Caco-2 (cell line): ENCODE measurements around the gene SBF2. TPM values are rescaled to one million over a fixed set of nuclear protein-coding genes. Genes with fewer than 3 reads are reported as not detected.

Source experiments
- BruUV-seq: library from RNA; stranded (reverse); fragments of 400-500 nt; replicated peaks from 2 replicates; lab custom pipeline; 2021; lab: Mats Ljungman, UMichigan
- CTCF ChIA-PET: fragments of 300-600 bp; sonication (Branson Sonifier 250); formaldehyde crosslinking; loops from one replicate; lab custom pipeline; 2022; ENCODE audit warnings: antibody characterized with exemption; lab: Charles Lee
- POLR2A ChIA-PET: fragments of 300-600 bp; sonication (Branson Sonifier 250); formaldehyde crosslinking; loops from one replicate; lab custom pipeline; 2022; ENCODE audit warnings: antibody characterized with exemption; lab: Charles Lee
- DNase-seq, 2 experiments: peaks; one replicate each; pipeline versions ENCODE4 v3.0.0 to v3.0.0-alpha.2; 2020 to 2022
- H3K27me3 ChIP-seq: replicated peaks from 2 replicates; pipeline ENCODE4 v1.6.0; 2011; ENCODE audit warnings: low read length; ENCODE audit not compliant: control insufficient read depth, insufficient read depth
- H3K36me3 ChIP-seq: 2 replicates; pipeline ENCODE4 v1.5.1; 2011; ENCODE audit warnings: low read length; ENCODE audit not compliant: control insufficient read depth, insufficient read depth
- H3K4me1 ChIP-seq: fragments of 250-450 bp; sonication (Bioruptor Pico); 2 replicates; pipeline ENCODE4 v1.5.1; 2020; ENCODE audit warnings: mild to moderate bottlenecking
- H3K4me3 ChIP-seq: 2 replicates; pipeline ENCODE4 v1.5.1; 2011; ENCODE audit warnings: low read depth, mild to moderate bottlenecking, control low read depth, low read length
- H3K9me3 ChIP-seq: fragments of 250-450 bp; sonication (Bioruptor Pico); 2 replicates; pipeline ENCODE4 v1.5.1; 2020; ENCODE audit warnings: mild to moderate bottlenecking, moderate library complexity
- H3K27ac Mint-ChIP-seq: one replicate; pipeline ENCODE4 v1.8.0; 2022; ENCODE audit warnings: mixed read lengths; ENCODE audit not compliant: unreplicated experiment
- H3K27me3 Mint-ChIP-seq: one replicate; pipeline ENCODE4 v1.8.0; 2022; ENCODE audit warnings: mixed read lengths; ENCODE audit not compliant: insufficient read depth, unreplicated experiment
- H3K36me3 Mint-ChIP-seq: one replicate; pipeline ENCODE4 v1.8.0; 2022; ENCODE audit warnings: mild to moderate bottlenecking, mixed read lengths; ENCODE audit not compliant: insufficient read depth, unreplicated experiment
- H3K4me1 Mint-ChIP-seq: one replicate; pipeline ENCODE4 v1.8.0; 2022; ENCODE audit warnings: low read depth, mixed read lengths; ENCODE audit not compliant: unreplicated experiment
- H3K4me3 Mint-ChIP-seq: one replicate; pipeline ENCODE4 v1.8.0; 2022; ENCODE audit warnings: mild to moderate bottlenecking, moderate library complexity, mixed read lengths; ENCODE audit not compliant: unreplicated experiment
- H3K9me3 Mint-ChIP-seq: one replicate; pipeline ENCODE4 v1.8.0; 2022; ENCODE audit warnings: mixed read lengths; ENCODE audit not compliant: unreplicated experiment
- CTCF ChIP-seq, 2 experiments: fragments of 200-600 bp in 1 of 2; IDR thresholded peaks; 1 replicate in 1 of 2; 2 replicates in 1 of 2; pipeline versions ENCODE4 v1.5.1 to v1.8.0; 2011 to 2022; ENCODE audit warnings: antibody characterized with exemption in 1 of 2, control low read depth in 1 of 2, inconsistent platforms in 1 of 2, low read depth in 1 of 2, low read length in 1 of 2, mild to moderate bottlenecking in 1 of 2, moderate library complexity in 1 of 2; ENCODE audit not compliant: insufficient read depth in 1 of 2, severe bottlenecking in 1 of 2, unreplicated experiment in 1 of 2
- intact Hi-C: fragments of 100-400 bp; cut with micrococcal nuclease; formaldehyde crosslinking; loops from one replicate; pipeline ENCODE4 v1.10.0; 2022; ENCODE audit not compliant: unreplicated experiment
- total RNA-seq: library from RNA; stranded (reverse); gene quantifications from 2 replicates; pipeline ENCODE4 v1.2.3, GENCODE V29; 2022

The SBF2 gene
- total RNA-seq, 1 experiment from 2014 or later, result 72.2 TPM

GRCh38 chr11:10274726-10275125, 19.3 kb downstream of the SBF2 start:
- no peaks in the 10 kb centered on the region for H3K27me3 ChIP-seq
- intact Hi-C loops, result no loop called here
- H3K36me3 Mint-ChIP-seq, result no peaks in the 10 kb centered on the region
- BruUV-seq, result no TSS peak
- no peaks in the 10 kb centered on the region for H3K9me3 ChIP-seq
- no peak for DNase-seq
- no peaks in the 10 kb centered on the region for H3K36me3 ChIP-seq
- H3K27me3 Mint-ChIP-seq, result no peaks in the 10 kb centered on the region
- no peaks in the 10 kb centered on the region for H3K9me3 Mint-ChIP-seq
- TF ChIP-seq CTCF (IDR thresholded peaks at IDR 0.05; ENCODE audit: insufficient read depth in 1 of 2, low read depth in 1 of 2, low read length in 1 of 2, severe bottlenecking in 1 of 2, unreplicated experiment in 1 of 2), result no peak
- 0 out of 2 replicates have a peak, but pooled peaks cover 2% of the 10 kb centered on the region for H3K4me1 ChIP-seq
- H3K27ac Mint-ChIP-seq, result no peak overlapping the region
- ChIA-PET CTCF (no interaction called here), POLR2A (no interaction called here)
- no peak overlapping the region for H3K4me3 ChIP-seq
- H3K4me3 Mint-ChIP-seq, result no peak overlapping the region
- no peaks in the 10 kb centered on the region for H3K4me1 Mint-ChIP-seq

GRCh38 chr11:10273738-10274137, 20.3 kb downstream of the SBF2 start:
- Histone ChIP-seq H3K4me3 (no peak overlapping the region), H3K27me3 (no peaks in the 10 kb centered on the region), H3K4me1 (0 out of 2 replicates have a peak, but pooled peaks cover 2% of the 10 kb centered on the region), H3K9me3 (no peaks in the 10 kb centered on the region), H3K36me3 (no peaks in the 10 kb centered on the region)
- no peak overlapping the region for H3K27ac Mint-ChIP-seq
- POLR2A ChIA-PET, result no interaction called here
- no peaks in the 10 kb centered on the region for H3K36me3 Mint-ChIP-seq
- no TSS peak for BruUV-seq
- no peak for DNase-seq
- no peaks in the 10 kb centered on the region for H3K9me3 Mint-ChIP-seq
- CTCF ChIA-PET, result no interaction called here
- no peak overlapping the region for H3K4me3 Mint-ChIP-seq
- intact Hi-C loops, result no loop called here
- no peaks in the 10 kb centered on the region for H3K4me1 Mint-ChIP-seq
- TF ChIP-seq CTCF (IDR thresholded peaks at IDR 0.05; ENCODE audit: insufficient read depth in 1 of 2, low read depth in 1 of 2, low read length in 1 of 2, severe bottlenecking in 1 of 2, unreplicated experiment in 1 of 2), result no peak
- no peaks in the 10 kb centered on the region for H3K27me3 Mint-ChIP-seq

DNA sequence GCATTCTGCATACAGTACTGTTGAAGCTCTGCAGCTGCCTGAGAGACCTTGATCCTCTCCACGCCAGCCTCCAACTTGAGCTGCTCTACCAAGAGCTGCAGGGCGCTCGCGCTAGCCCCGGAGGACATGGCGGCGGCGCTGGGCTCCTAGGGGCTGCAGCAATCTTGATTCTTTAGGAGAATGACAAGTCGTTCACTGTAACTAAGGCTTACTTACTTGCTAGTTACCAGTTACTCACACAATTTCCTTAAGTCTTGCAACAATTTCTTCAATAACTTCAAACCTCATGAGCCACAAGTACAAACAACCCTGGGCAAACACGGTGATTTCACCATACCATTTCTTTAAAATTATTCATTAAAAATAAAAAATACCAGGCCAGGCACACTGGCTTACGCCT, 21.9 kb downstream of the SBF2 start:
- intact Hi-C loops, result no loop called here
- Mint-ChIP-seq H3K9me3 (no peaks in the 10 kb centered on the region), H3K4me1 (no peaks in the 10 kb centered on the region), H3K36me3 (no peaks in the 10 kb centered on the region), H3K27ac (no peak overlapping the region), H3K4me3 (no peak overlapping the region), H3K27me3 (no peaks in the 10 kb centered on the region)
- POLR2A ChIA-PET, result no interaction called here
- no peak for DNase-seq
- 0 out of 2 replicates have a peak, but pooled peaks cover 2% of the 10 kb centered on the region for H3K4me1 ChIP-seq
- CTCF ChIA-PET, result no interaction called here
- no peaks in the 10 kb centered on the region for H3K9me3 ChIP-seq
- H3K4me3 ChIP-seq, result no peak overlapping the region
- H3K36me3 ChIP-seq, result no peaks in the 10 kb centered on the region
- no peak for TF ChIP-seq CTCF (IDR thresholded peaks at IDR 0.05; ENCODE audit: insufficient read depth in 1 of 2, low read depth in 1 of 2, low read length in 1 of 2, severe bottlenecking in 1 of 2, unreplicated experiment in 1 of 2)
- H3K27me3 ChIP-seq, result no peaks in the 10 kb centered on the region
- no TSS peak for BruUV-seq
